Erythroblast (primary cell): Measurements from ENCODE around the gene NRXN3.

ENCODE experiments used
- GATA1 ChIP-seq: IDR thresholded peaks from 2 replicates; pipeline ENCODE4 v1.6.1; 2011; ENCODE audit warnings: low read depth, mild to moderate bottlenecking, control low read depth, low read length, moderate library complexity
- POLR2A ChIP-seq: IDR thresholded peaks from 2 replicates; pipeline ENCODE4 v1.6.1; 2011; ENCODE audit warnings: mild to moderate bottlenecking, low read length

DNA sequence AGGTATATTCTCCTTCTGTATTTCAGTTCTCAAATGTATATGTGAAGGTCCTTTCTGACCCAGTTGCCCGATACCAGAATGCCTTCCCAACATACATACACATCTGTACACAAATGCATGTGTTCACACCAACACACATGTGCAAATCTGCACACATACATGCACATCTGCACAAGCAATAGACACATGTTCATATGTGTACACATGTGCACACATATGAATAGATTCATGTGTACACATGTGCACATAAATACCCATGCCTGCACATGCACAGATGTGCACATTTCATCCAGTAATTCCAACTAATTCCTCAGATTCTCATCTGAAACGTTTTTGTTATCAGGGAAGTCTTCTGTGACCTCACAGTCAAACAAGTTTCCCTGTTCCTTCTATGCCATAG, 933.6 kb downstream of the NRXN3 start:
- no peak for TF ChIP-seq POLR2A
- no peak for TF ChIP-seq GATA1
